NCI-H1436 (cell line): ENCODE results near the gene TFEB.

Experiments
- DNase-seq: peaks from one replicate; lab custom pipeline; 2025; lab: John Stamatoyannopoulos, UW

TFEB gene

GRCh38 chr6:41722969-41723529, 12.4 kb downstream of the TFEB start:
- DNase-seq = no peak

GRCh38 chr6:41721414-41721813, 14.0 kb downstream of the TFEB start:
- no peak for DNase-seq

GRCh38 chr6:41720783-41721182, 14.6 kb downstream of the TFEB start:
- no peak for DNase-seq

GRCh38 chr6:41720262-41720620, 15.2 kb downstream of the TFEB start:
- DNase-seq = no peak

GRCh38 chr6:41719436-41720261, 15.8 kb downstream of the TFEB start:
- DNase-seq = no peak

- no peak for DNase-seq
Observed at GRCh38 chr6:41718828-41719227, 16.6 kb downstream of the TFEB start.

GRCh38 chr6:41717392-41717736, 18.0 kb downstream of the TFEB start:
- no peak for DNase-seq

GRCh38 chr6:41716516-41717391, 18.7 kb downstream of the TFEB start:
- DNase-seq = no peak

GRCh38 chr6:41715795-41716515, 19.5 kb downstream of the TFEB start:
- DNase-seq = no peak

GRCh38 chr6:41714556-41715273, 20.7 kb downstream of the TFEB start:
- no peak for DNase-seq

- no peak for DNase-seq
Observed at GRCh38 chr6:41713650-41714291, 21.6 kb downstream of the TFEB start.

- DNase-seq = no peak
Observed at GRCh38 chr6:41713159-41713649, 22.2 kb downstream of the TFEB start.

- no peak for DNase-seq
Observed at GRCh38 chr6:41712651-41713103, 22.7 kb downstream of the TFEB start.

- no peak for DNase-seq
Observed at GRCh38 chr6:41711323-41712038, 23.9 kb downstream of the TFEB start.

GRCh38 chr6:41709375-41709774, 26.0 kb downstream of the TFEB start:
- DNase-seq = no peak

GRCh38 chr6:41708856-41709255, 26.6 kb downstream of the TFEB start:
- no peak for DNase-seq

- no peak for DNase-seq
Observed at GRCh38 chr6:41707565-41708200, 27.7 kb downstream of the TFEB start.

GRCh38 chr6:41706876-41707564, 28.4 kb downstream of the TFEB start:
- DNase-seq = no peak
